CD14-positive monocyte (primary cell): ENCODE data around the gene PDE11A. TPM values are rescaled to one million over a fixed set of nuclear protein-coding genes. Genes with fewer than 3 reads are reported as not detected.

ENCODE experiments used
- DNase-seq, 3 donors: peaks; one replicate each; pipeline ENCODE4 v3.0.0-alpha.2; 2011 to 2022
- H2AFZ ChIP-seq: 2 replicates; pipeline ENCODE4 v1.6.0; 2012; ENCODE audit warnings: mild to moderate bottlenecking, low read depth, low read length, inconsistent platforms; ENCODE audit not compliant: insufficient read depth, poor library complexity, severe bottlenecking
- H3K27ac ChIP-seq, 2 donors: 1 replicate in 1 of 2; 2 replicates in 1 of 2; pipeline ENCODE4 v1.5.1; 2012 to 2013; ENCODE audit warnings: low read length in 2 of 2, control low read depth in 1 of 2, inconsistent platforms in 1 of 2, low read depth in 1 of 2, mild to moderate bottlenecking in 1 of 2
- H3K27me3 ChIP-seq, 2 donors: one replicate each; pipeline versions ENCODE4 v1.6.0 to v1.6.1; 2011 to 2013; ENCODE audit warnings: low read length in 2 of 2; ENCODE audit not compliant: control insufficient read depth in 2 of 2, insufficient read depth in 2 of 2
- H3K36me3 ChIP-seq, 2 donors: replicated peaks in 1 of 2; 1 replicate in 1 of 2; 2 replicates in 1 of 2; pipeline versions ENCODE4 v1.5.1 to v1.6.1; 2012 to 2013; ENCODE audit warnings: low read length in 2 of 2, control low read depth in 1 of 2, inconsistent platforms in 1 of 2, mild to moderate bottlenecking in 1 of 2; ENCODE audit not compliant: insufficient read depth in 2 of 2, control insufficient read depth in 1 of 2
- H3K4me1 ChIP-seq, 2 donors: 1 replicate in 1 of 2; 2 replicates in 1 of 2; pipeline versions ENCODE4 v1.5.1 to v1.6.1; 2012 to 2013; ENCODE audit warnings: low read length in 2 of 2, control low read depth in 1 of 2, inconsistent platforms in 1 of 2, mild to moderate bottlenecking in 1 of 2, moderate library complexity in 1 of 2; ENCODE audit not compliant: insufficient read depth in 2 of 2, control insufficient read depth in 1 of 2
- H3K4me2 ChIP-seq: replicated peaks from 2 replicates; pipeline ENCODE3; 2012; ENCODE audit warnings: low read length, moderate library complexity, mild to moderate bottlenecking; ENCODE audit not compliant: poor library complexity, severe bottlenecking; ENCODE audit errors: extremely low read depth
- H3K4me3 ChIP-seq, 3 experiments: fragments of 200-600 bp in 1 of 3; sonication (generic) in 1 of 3; replicated peaks in 1 of 3; 1 replicate in 2 of 3; 2 replicates in 1 of 3; pipeline ENCODE4 v1.5.1; 2011 to 2013; ENCODE audit warnings: low read length in 3 of 3, mild to moderate bottlenecking in 3 of 3, control low read depth in 2 of 3, low read depth in 2 of 3, inconsistent platforms in 1 of 3, moderate library complexity in 1 of 3
- H3K79me2 ChIP-seq: 2 replicates; pipeline ENCODE4 v1.6.0; 2012; ENCODE audit warnings: mild to moderate bottlenecking, control low read depth, inconsistent platforms, low read length, moderate library complexity; ENCODE audit not compliant: insufficient read depth
- H3K9ac ChIP-seq: 2 replicates; pipeline ENCODE4 v1.6.0; 2017; ENCODE audit warnings: low read length, mild to moderate bottlenecking; ENCODE audit not compliant: insufficient read depth, poor library complexity, severe bottlenecking
- H3K9me3 ChIP-seq, 2 donors: replicated peaks in 1 of 2; 1 replicate in 1 of 2; 2 replicates in 1 of 2; pipeline versions ENCODE4 v1.5.1 to v1.6.1; 2012 to 2013; ENCODE audit warnings: low read length in 2 of 2, control low read depth in 1 of 2; ENCODE audit not compliant: control insufficient read depth in 1 of 2, insufficient read depth in 1 of 2
- H4K20me1 ChIP-seq: 2 replicates; pipeline ENCODE4 v1.6.0; 2012; ENCODE audit warnings: mild to moderate bottlenecking, low read length, control low read depth, moderate library complexity; ENCODE audit not compliant: insufficient read depth
- H3K27ac Mint-ChIP-seq, 7 donors: one replicate each; pipeline ENCODE4 v1.8.0; 2020; ENCODE audit warnings: mild to moderate bottlenecking in 7 of 7, mixed read lengths in 7 of 7, moderate library complexity in 6 of 7, inconsistent platforms in 2 of 7
- H3K27me3 Mint-ChIP-seq, 3 donors: one replicate each; pipeline ENCODE4 v1.8.0; 2021 to 2022; ENCODE audit warnings: low read depth in 3 of 3, mild to moderate bottlenecking in 3 of 3, mixed read lengths in 3 of 3, moderate library complexity in 3 of 3, inconsistent platforms in 1 of 3
- H3K36me3 Mint-ChIP-seq, 2 donors: one replicate each; pipeline ENCODE4 v1.8.0; 2020; ENCODE audit warnings: mixed read lengths in 2 of 2, inconsistent platforms in 1 of 2, mild to moderate bottlenecking in 1 of 2
- H3K4me1 Mint-ChIP-seq: one replicate; pipeline ENCODE4 v1.8.0; 2020; ENCODE audit warnings: mild to moderate bottlenecking, mixed read lengths
- H3K4me3 Mint-ChIP-seq, 2 donors: one replicate each; pipeline ENCODE4 v1.8.0; 2020; ENCODE audit warnings: mild to moderate bottlenecking in 2 of 2, mixed read lengths in 2 of 2, moderate library complexity in 1 of 2
- H3K9me3 Mint-ChIP-seq, 7 donors: one replicate each; pipeline ENCODE4 v1.8.0; 2020 to 2022; ENCODE audit warnings: mixed read lengths in 7 of 7, mild to moderate bottlenecking in 6 of 7, moderate library complexity in 6 of 7, inconsistent platforms in 2 of 7
- CTCF ChIP-seq: fragments of 200-600 bp; IDR thresholded peaks from one replicate; pipeline ENCODE4 v1.8.0; 2022; ENCODE audit warnings: antibody characterized with exemption, mild to moderate bottlenecking
- WGBS: methylation state at CpG from one replicate; pipeline ENCODE4 v1.1.5; 2013; ENCODE audit warnings: missing lambda C conversion rate; ENCODE audit not compliant: insufficient coverage; 5-methylcytosine and 5-hydroxymethylcytosine counted together
- intact Hi-C, 2 donors: fragments of 100-400 bp; cut with micrococcal nuclease; formaldehyde crosslinking; loops; one replicate each; pipeline versions ENCODE4 v1.15.0 to v1.15.1; 2023
- polyA plus RNA-seq, 3 donors: library from polyadenylated mRNA; depleted of rRNA in 1 of 3; unstranded in 2 of 3; stranded (reverse) in 1 of 3; fragments of 300-500 nt in 2 of 3; fragments of >200 nt in 1 of 3; fragmentation: Illumina TruSeq in 2 of 3; gene quantifications; 1 replicate in 2 of 3; 2 replicates in 1 of 3; pipeline ENCODE4 v1.2.3, GENCODE V29; 2012 to 2021

PDE11A gene
- polyA plus RNA-seq, 3 donors = not detected

DNA sequence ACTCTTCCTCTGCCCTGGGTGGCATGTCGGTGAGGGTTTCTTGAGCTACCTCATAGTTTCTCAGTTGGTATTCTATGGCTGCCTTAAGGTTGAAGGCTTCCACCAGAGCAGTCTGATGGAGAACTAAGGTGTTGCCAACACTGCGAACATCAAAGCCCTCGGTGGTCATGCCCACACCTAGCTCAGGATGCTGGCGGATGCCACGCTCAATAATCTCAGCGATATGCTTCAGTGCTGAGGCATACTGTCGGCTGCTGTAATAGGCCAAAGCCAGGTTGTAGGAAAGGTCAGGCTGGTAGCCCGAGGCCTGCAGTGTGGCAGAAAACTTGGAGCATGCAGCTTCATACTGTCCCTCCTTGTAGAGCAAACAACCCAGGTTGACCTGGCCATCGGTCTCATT, 454.7 kb downstream of the PDE11A start:
- Histone ChIP-seq H3K9me3 (no peaks in the 10 kb centered on the region), H3K4me2 (peak overlapping the region; percentile 81), H3K27me3 (no peaks in the 10 kb centered on the region), H3K36me3 (no peaks in the 10 kb centered on the region), H3K27ac (peak overlapping the region; percentile 73 to 98), H3K4me3 (peak overlapping the region; percentile 67 to 99 (median 86)), H2AFZ (peak overlapping the region; percentile 95), H3K9ac (peak overlapping the region; percentile 86), H3K4me1 (peaks cover 10 to 12% of the 10 kb centered on the region in 2 donors), H4K20me1 (no peaks in the 10 kb centered on the region), H3K79me2 (no peaks in the 10 kb centered on the region)
- Mint-ChIP-seq H3K36me3 (no peaks in the 10 kb centered on the region), H3K9me3 (peaks cover 0 to 4% (median 0%) of the 10 kb centered on the region in 7 donors), H3K27me3 (peaks cover 0 to 4% (median 0%) of the 10 kb centered on the region in 3 donors), H3K4me1 (peaks cover 3% of the 10 kb centered on the region), H3K4me3 (peak overlapping the region; percentile 84 to 97), H3K27ac (peak overlapping the region; percentile 97 to 100 (median 99))
- intact Hi-C loops = loop anchor here (2.0 to 10.0 kb wide), 5 partner anchors 65 to 453 kb away; partner anchors contain the start of gene AGPS (in 1 of the 2)
- WGBS = 92% methylated on average over 9 of the region's 9 CpGs
- no peak for DNase-seq
- no peak for TF ChIP-seq CTCF

DNA sequence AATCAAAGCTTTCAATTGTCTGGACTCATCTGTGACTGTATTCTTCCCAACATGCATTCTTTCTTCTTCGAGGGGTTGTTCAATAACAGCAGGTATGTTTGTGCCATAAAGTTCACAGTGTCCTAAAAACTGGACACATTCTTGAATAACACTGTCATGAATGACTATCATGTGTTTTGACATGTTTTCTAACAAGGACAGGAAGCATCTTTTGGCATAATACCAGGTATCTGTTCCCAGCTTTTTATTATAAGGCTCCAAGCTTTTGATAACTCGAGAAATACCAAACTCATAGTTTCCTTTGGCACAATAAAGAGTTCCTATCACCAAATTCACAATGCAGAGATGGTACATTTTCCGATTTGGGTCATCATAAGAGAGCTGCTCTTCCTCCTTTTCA, 455.8 kb downstream of the PDE11A start:
- Histone ChIP-seq H3K36me3 (no peaks in the 10 kb centered on the region), H3K9me3 (no peaks in the 10 kb centered on the region), H2AFZ (no peak overlapping the region), H3K27me3 (no peaks in the 10 kb centered on the region), H3K79me2 (no peaks in the 10 kb centered on the region), H3K9ac (no peak overlapping the region), H3K27ac (no peak overlapping the region), H3K4me1 (peaks cover 10 to 12% of the 10 kb centered on the region in 2 donors), H3K4me2 (no peak overlapping the region), H3K4me3 (no peak overlapping the region), H4K20me1 (no peaks in the 10 kb centered on the region)
- peaks cover 3% of the 10 kb centered on the region for H3K4me1 Mint-ChIP-seq
- intact Hi-C loops = loop anchor here in 1 of 2 donors (5.0 to 10.0 kb wide), 4 partner anchors 64 to 452 kb away; partner anchors contain the start of gene AGPS
- no CpG with 5 or more reads among the region's 3 CpGs for WGBS
- peaks cover 0 to 4% (median 0%) of the 10 kb centered on the region in 7 donors for H3K9me3 Mint-ChIP-seq
- H3K27ac Mint-ChIP-seq = no peak overlapping the region
- no peaks in the 10 kb centered on the region for H3K36me3 Mint-ChIP-seq
- DNase-seq = no peak
- TF ChIP-seq CTCF = no peak
- H3K27me3 Mint-ChIP-seq = peaks cover 0 to 8% (median 0%) of the 10 kb centered on the region in 3 donors
- no peak overlapping the region for H3K4me3 Mint-ChIP-seq
